Tibial nerve (tissue), 4 donors: ENCODE data around the gene TAX1BP1. TPM values are rescaled to one million over a fixed set of nuclear protein-coding genes. Genes with fewer than 3 reads are reported as not detected.

Experiments used
- DNase-seq, 2 donors: peaks; one replicate each; pipeline ENCODE4 v3.0.0-alpha.2; 2019; ENCODE audit warnings: low spot score in 2 of 2
- H3K27ac ChIP-seq, 4 donors: fragments of 200-600 bp; sonication (generic) in 3 of 4; one replicate each; pipeline ENCODE4 v1.5.1; 2017 to 2019; ENCODE audit warnings: mild to moderate bottlenecking in 1 of 4
- H3K27me3 ChIP-seq, 2 donors: fragments of 200-600 bp; sonication (generic) in 1 of 2; one replicate each; pipeline versions ENCODE4 v1.5.1 to v1.6.0; 2017 to 2019
- H3K36me3 ChIP-seq, 3 donors: fragments of 200-600 bp; sonication (generic); one replicate each; pipeline ENCODE4 v1.5.1; 2018 to 2019
- H3K4me1 ChIP-seq, 4 donors: fragments of 200-600 bp; sonication (generic) in 3 of 4; one replicate each; pipeline ENCODE4 v1.5.1; 2017 to 2019
- H3K4me3 ChIP-seq, 4 donors: fragments of 200-600 bp; sonication (generic) in 3 of 4; one replicate each; pipeline ENCODE4 v1.5.1; 2017 to 2019; ENCODE audit warnings: mild to moderate bottlenecking in 1 of 4, moderate library complexity in 1 of 4
- H3K9me3 ChIP-seq, 4 donors: fragments of 200-600 bp; sonication (generic) in 3 of 4; one replicate each; pipeline ENCODE4 v1.5.1; 2017 to 2019
- CTCF ChIP-seq, 5 experiments: fragments of 200-600 bp in 3 of 5; fragments of 450-650 bp in 2 of 5; sonication (generic) in 3 of 5; IDR thresholded peaks; one replicate each; pipeline ENCODE4 v1.5.1; 2016 to 2019; ENCODE audit warnings: antibody characterized with exemption in 5 of 5, mild to moderate bottlenecking in 3 of 5, moderate library complexity in 2 of 5
- EP300 ChIP-seq, 2 donors: sonication (generic); formaldehyde crosslinking; IDR thresholded peaks; one replicate each; pipeline ENCODE4 v1.6.1; 2017; ENCODE audit warnings: antibody characterized with exemption in 2 of 2, mild to moderate bottlenecking in 1 of 2
- POLR2A ChIP-seq, 2 donors: fragments of 450-650 bp; IDR thresholded peaks; one replicate each; pipeline ENCODE4 v1.6.1; 2017; ENCODE audit warnings: antibody characterized with exemption in 2 of 2, mild to moderate bottlenecking in 2 of 2, moderate library complexity in 2 of 2
- WGBS, 2 donors: methylation state at CpG; one replicate each; pipeline ENCODE4 v1.1.5; 2018; 5-methylcytosine and 5-hydroxymethylcytosine counted together
- total RNA-seq, 4 donors: library from RNA; depleted of rRNA; stranded (reverse); fragments of >200 nt; gene quantifications; one replicate each; pipeline ENCODE4 v1.1.0, GENCODE V29; 2016

The TAX1BP1 gene
- total RNA-seq, 4 donors from 2014 or later, result 52.8 to 89.6 (median 71.8) TPM

DNA sequence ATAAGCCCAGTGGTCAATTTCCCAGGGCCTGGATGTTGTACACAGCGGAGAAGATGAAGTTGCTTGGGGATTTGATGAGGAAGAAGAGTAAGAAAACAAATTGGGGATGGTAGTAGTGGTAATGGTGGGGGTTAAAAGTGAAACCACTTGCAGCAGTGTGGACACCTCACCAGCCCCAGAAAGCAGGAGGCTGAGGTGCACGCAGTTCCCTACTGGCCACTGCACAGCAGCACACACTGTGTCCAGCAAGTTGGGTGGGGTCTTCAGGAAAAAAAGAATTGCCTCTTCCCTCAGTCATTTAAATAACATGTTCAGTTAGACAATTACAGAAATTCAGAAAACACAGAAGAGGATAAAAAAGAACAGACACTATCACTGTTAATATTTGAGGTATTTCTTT lies 96.6 kb downstream of the TAX1BP1 start:
- Histone ChIP-seq H3K4me3 (no peak overlapping the region), H3K9me3 (no peaks in the 10 kb centered on the region), H3K27ac (no peak overlapping the region), H3K4me1 (peaks cover 0 to under 1% (median 0%) of the 10 kb centered on the region in 4 donors), H3K36me3 (peaks cover 0 to 50% (median 6%) of the 10 kb centered on the region in 3 donors), H3K27me3 (no peaks in the 10 kb centered on the region)
- DNase-seq, result no peak
- 92 to 93% methylated on average over 2 of the region's 2 CpGs for WGBS, 2 donors
- TF ChIP-seq POLR2A (IDR thresholded peaks at IDR 0.05), result no peak
- no peak for TF ChIP-seq CTCF (IDR thresholded peaks at IDR 0.05)
- TF ChIP-seq EP300 (IDR thresholded peaks at IDR 0.05), result no peak

DNA sequence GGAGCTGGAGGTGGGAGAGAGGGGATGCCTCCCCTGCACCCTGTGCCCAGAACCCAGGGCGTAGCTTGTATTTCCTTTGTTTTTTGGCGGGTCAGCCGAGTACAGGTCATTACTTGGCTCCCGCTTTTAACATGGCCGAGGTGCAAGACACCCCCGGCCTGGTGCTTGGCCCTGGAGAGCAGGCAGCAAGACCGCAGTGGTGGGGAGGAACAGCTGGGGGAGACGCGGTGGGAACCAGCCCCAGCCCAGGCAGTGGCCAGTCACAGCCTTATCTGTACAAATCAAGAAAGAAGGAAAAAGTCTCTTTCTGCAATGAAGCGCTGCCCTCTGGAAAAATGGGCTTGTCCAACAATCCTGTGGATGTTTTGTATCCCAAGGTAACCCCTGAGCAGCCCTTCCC lies 99.1 kb downstream of the TAX1BP1 start:
- H3K27me3 ChIP-seq, result no peaks in the 10 kb centered on the region
- no peaks in the 10 kb centered on the region for H3K9me3 ChIP-seq
- H3K4me3 ChIP-seq, result no peak overlapping the region
- H3K36me3 ChIP-seq, result peaks cover 0 to 36% (median 0%) of the 10 kb centered on the region in 3 donors
- DNase-seq, result no peak
- TF ChIP-seq POLR2A (IDR thresholded peaks at IDR 0.05), result no peak
- TF ChIP-seq CTCF (IDR thresholded peaks at IDR 0.05), result no peak
- no peak for TF ChIP-seq EP300 (IDR thresholded peaks at IDR 0.05)
- peaks cover 0 to 18% (median 1%) of the 10 kb centered on the region in 4 donors for H3K4me1 ChIP-seq
- 83% methylated on average over 10 of the region's 10 CpGs for WGBS, 2 donors
- H3K27ac ChIP-seq, result no peak overlapping the region

DNA sequence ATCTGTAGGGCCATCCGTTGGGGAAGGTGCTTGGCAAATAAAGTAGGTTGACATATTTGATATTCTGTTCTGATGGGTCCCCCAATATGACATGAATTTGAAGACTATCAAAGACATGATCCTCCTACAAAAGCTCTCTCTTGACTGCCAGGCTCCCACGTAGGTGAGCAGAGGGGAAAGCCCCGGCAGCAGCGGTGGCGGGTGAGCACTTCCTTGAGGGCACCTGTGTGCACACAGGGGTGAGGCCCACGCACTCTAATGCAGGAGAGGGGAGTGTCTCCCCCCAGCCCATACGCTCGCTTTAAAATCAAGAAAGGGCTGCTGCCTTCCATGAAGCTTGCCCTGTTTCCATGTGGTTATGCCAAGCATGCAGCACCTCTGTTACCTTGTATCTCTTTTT lies 100.4 kb downstream of the TAX1BP1 start:
- DNase-seq, result no peak
- 85 to 87% methylated on average over 8 of the region's 8 CpGs for WGBS, 2 donors
- Histone ChIP-seq H3K27ac (no peak overlapping the region), H3K9me3 (no peaks in the 10 kb centered on the region), H3K4me1 (peaks cover 0 to 18% (median 1%) of the 10 kb centered on the region in 4 donors), H3K4me3 (no peak overlapping the region), H3K27me3 (no peaks in the 10 kb centered on the region), H3K36me3 (peaks cover 0 to 27% (median 0%) of the 10 kb centered on the region in 3 donors)
- TF ChIP-seq CTCF (IDR thresholded peaks at IDR 0.05), result no peak
- TF ChIP-seq POLR2A (IDR thresholded peaks at IDR 0.05), result no peak
- no peak for TF ChIP-seq EP300 (IDR thresholded peaks at IDR 0.05)

- 92 to 94% methylated on average over 11 to 18 of the region's 18 CpGs for WGBS, 2 donors
- Histone ChIP-seq H3K27ac (no peak overlapping the region), H3K27me3 (no peaks in the 10 kb centered on the region), H3K36me3 (peaks cover 0 to 27% (median 0%) of the 10 kb centered on the region in 3 donors), H3K4me1 (peaks cover 0 to 18% (median 1%) of the 10 kb centered on the region in 4 donors), H3K4me3 (no peak overlapping the region), H3K9me3 (no peaks in the 10 kb centered on the region)
- TF ChIP-seq EP300 (IDR thresholded peaks at IDR 0.05) (no peak), POLR2A (IDR thresholded peaks at IDR 0.05) (no peak), CTCF (IDR thresholded peaks at IDR 0.05) (no peak)
- DNase-seq, result no peak
Measured at GRCh38 chr7:27840760-27841364, 100.9 kb downstream of the TAX1BP1 start.

DNA sequence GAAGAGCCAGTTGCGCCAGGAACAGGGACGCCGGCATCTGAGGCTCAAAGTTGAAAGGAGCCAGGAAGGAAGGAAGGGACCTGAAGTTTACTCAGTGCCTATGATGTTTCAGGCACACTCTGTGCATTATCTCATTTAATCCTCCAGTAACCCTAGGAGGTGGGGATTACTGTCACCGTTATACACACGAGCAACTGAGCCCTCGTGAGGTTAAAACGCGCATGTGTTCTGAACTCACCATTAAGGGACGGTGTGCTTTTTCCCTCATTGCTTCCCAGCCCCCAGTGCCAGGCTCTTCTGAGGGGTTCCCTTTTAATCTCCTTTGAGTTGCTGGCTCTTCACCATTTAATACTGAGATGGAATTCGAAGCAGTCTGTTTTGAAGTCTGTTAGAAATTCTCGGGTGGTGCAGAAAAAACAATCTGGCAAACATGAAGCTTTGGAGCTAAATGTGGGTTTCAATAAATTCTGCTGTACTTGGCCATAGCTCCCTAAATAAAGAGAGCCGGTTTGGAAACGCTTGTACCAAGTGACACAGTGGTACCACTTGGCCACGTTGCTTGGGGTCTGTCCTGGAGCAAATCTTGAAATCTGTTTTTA lies 102.2 kb downstream of the TAX1BP1 start:
- no peak for TF ChIP-seq EP300 (IDR thresholded peaks at IDR 0.05)
- no peak for TF ChIP-seq CTCF (IDR thresholded peaks at IDR 0.05)
- TF ChIP-seq POLR2A (IDR thresholded peaks at IDR 0.05), result no peak
- Histone ChIP-seq H3K4me3 (no peak overlapping the region), H3K27me3 (no peaks in the 10 kb centered on the region), H3K4me1 (peaks cover 0 to 18% (median 1%) of the 10 kb centered on the region in 4 donors), H3K27ac (no peak overlapping the region), H3K36me3 (peaks cover 0 to 27% (median 0%) of the 10 kb centered on the region in 3 donors), H3K9me3 (no peaks in the 10 kb centered on the region)
- WGBS, 2 donors, result 30 to 43% methylated on average over 14 of the region's 14 CpGs
- no peak for DNase-seq
